ENCODE results near the gene UNC13D.

- TF ChIP-seq, protein P1, sequence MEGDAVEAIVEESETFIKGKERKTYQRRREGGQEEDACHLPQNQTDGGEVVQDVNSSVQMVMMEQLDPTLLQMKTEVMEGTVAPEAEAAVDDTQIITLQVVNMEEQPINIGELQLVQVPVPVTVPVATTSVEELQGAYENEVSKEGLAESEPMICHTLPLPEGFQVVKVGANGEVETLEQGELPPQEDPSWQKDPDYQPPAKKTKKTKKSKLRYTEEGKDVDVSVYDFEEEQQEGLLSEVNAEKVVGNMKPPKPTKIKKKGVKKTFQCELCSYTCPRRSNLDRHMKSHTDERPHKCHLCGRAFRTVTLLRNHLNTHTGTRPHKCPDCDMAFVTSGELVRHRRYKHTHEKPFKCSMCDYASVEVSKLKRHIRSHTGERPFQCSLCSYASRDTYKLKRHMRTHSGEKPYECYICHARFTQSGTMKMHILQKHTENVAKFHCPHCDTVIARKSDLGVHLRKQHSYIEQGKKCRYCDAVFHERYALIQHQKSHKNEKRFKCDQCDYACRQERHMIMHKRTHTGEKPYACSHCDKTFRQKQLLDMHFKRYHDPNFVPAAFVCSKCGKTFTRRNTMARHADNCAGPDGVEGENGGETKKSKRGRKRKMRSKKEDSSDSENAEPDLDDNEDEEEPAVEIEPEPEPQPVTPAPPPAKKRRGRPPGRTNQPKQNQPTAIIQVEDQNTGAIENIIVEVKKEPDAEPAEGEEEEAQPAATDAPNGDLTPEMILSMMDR (IDR thresholded peaks at IDR 0.05): no peak
- TF ChIP-seq POLR2A (IDR thresholded peaks at IDR 0.05; ENCODE audit: low read depth): no peak
- TF ChIP-seq EP300 (IDR thresholded peaks at IDR 0.05): no peak
Observed at GRCh38 chr17:75814900-75815373, 29.3 kb downstream of the UNC13D start.

All from esophagus muscularis mucosa (tissue), 4 donors.